Measurements from ENCODE around the gene GFPT2. TPM values are rescaled to one million over a fixed set of nuclear protein-coding genes. Genes with fewer than 3 reads are reported as not detected.

Gene GFPT2
- total RNA-seq, 1 donor from 2014 or later = 17.6 TPM

- Mint-ChIP-seq H3K36me3 (peaks cover 24% of the 10 kb centered on the region), H3K9me3 (no peaks in the 10 kb centered on the region), H3K27me3 (no peaks in the 10 kb centered on the region), H3K4me3 (no peak overlapping the region), H3K4me1 (ENCODE audit: unreplicated experiment) (peaks cover 41% of the 10 kb centered on the region), H3K27ac (no peak overlapping the region)
- DNase-seq (ENCODE audit: extremely low spot score, unreplicated experiment) = no peak
- TF ChIP-seq CTCF (conservative IDR thresholded peaks at IDR 0.05) = no peak
Observed at GRCh38 chr5:180289433-180289832, 63.7 kb downstream of the GFPT2 start.

DNA sequence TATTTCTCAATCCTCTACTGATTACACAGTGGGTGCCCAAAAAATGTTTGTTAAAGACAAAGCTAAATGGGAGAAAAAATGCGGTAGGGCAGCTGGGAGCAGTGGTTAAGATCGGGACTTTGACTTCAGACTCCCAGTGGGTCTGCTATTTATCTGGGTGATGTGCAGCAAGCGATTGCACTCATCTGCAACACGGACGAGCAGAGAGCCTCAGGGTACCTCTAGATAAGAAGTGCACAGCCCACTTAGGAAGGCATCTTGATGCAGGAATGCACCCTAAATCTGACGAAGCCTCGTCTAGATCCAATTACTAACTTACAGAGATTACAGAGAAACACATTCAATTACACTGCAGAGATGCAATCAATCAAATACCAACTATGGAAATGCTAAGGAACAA lies 65.3 kb downstream of the GFPT2 start:
- H3K4me1 Mint-ChIP-seq (ENCODE audit: unreplicated experiment) = peaks cover 36% of the 10 kb centered on the region
- H3K9me3 Mint-ChIP-seq = no peaks in the 10 kb centered on the region
- peak overlapping the region; percentile 27 for H3K4me3 Mint-ChIP-seq
- no peak overlapping the region for H3K27ac Mint-ChIP-seq
- no peak for TF ChIP-seq CTCF (conservative IDR thresholded peaks at IDR 0.05)
- no peak for DNase-seq (ENCODE audit: extremely low spot score, unreplicated experiment)
- H3K27me3 Mint-ChIP-seq = no peaks in the 10 kb centered on the region
- H3K36me3 Mint-ChIP-seq = peaks cover 27% of the 10 kb centered on the region

DNA sequence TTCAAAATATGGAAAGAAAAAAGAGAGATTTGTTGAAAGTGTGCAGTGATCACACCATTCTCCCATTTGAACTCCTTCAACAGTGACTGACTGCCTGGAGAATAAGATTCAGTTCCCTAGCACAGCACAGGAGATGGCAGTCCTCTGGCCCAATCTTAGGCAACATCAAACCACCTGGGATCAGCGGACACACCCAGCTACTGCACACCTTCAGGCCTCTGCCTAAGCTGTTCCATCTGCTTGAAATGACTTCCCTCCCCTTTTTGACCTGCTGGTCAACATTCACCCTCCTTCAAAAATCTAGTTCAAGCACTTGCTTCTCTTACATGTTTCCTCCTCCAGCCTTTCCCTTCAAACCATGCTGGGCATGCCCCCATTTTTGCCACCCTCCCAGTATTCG lies 65.7 kb downstream of the GFPT2 start:
- H3K4me3 Mint-ChIP-seq = no peak overlapping the region
- no peak for TF ChIP-seq CTCF (conservative IDR thresholded peaks at IDR 0.05)
- peaks cover 30% of the 10 kb centered on the region for H3K36me3 Mint-ChIP-seq
- no peak overlapping the region for H3K27ac Mint-ChIP-seq
- H3K4me1 Mint-ChIP-seq (ENCODE audit: unreplicated experiment) = peaks cover 36% of the 10 kb centered on the region
- H3K27me3 Mint-ChIP-seq = no peaks in the 10 kb centered on the region
- no peaks in the 10 kb centered on the region for H3K9me3 Mint-ChIP-seq
- no peak for DNase-seq (ENCODE audit: extremely low spot score, unreplicated experiment)

DNA sequence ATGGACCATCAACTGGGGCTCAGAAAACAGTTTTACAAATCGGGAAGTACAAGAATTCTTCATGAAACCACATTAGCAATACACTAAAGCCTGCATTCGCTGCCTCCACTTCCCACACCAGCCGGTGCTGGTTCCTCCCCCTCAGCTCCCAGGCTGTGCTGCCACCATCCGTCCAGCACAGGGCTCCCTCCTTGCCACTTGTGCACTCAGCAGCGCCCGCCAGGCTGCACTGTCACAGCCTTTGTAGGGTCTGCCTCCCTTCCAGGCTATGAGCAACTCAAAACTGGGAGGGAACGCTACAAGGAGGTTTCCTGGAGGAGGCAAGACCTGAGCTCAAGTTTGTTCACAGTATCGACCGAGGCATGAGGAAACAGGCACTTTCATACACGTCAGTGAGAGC lies 69.0 kb downstream of the GFPT2 start:
- H3K9me3 Mint-ChIP-seq = peaks cover 7% of the 10 kb centered on the region
- H3K36me3 Mint-ChIP-seq = peaks cover 44% of the 10 kb centered on the region

DNA sequence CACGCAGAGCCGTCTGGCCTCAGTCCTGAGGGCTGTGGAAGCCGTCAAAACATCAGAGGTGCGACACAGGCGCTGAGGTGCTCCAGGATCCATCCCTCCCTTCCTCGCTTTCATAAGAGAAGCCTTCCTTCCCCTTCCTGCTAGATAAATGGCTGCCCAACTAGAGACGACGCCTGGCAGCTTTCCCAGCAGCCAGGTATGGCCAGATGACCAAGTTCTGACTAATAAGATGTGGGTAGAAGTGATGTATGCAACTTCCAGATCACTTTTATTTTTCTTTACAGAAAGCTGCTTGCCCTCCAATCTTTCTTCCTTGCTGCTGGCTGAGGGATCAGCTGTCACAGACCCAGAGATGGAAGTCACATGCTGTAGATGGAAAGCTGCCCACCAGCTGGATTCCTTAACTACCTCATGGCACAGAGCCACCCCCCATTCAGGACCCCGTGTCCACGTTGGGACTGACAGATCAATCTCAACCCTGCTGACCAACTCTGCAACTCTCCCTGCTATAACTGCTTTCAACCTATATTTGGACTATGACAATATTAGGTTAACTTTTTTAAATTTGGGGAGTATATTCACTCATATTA lies 70.0 kb downstream of the GFPT2 start:
- Mint-ChIP-seq H3K4me1 (ENCODE audit: unreplicated experiment) (peaks cover 12% of the 10 kb centered on the region), H3K4me3 (no peak overlapping the region), H3K9me3 (peaks cover 7% of the 10 kb centered on the region), H3K36me3 (peaks cover 50% of the 10 kb centered on the region), H3K27ac (no peak overlapping the region), H3K27me3 (no peaks in the 10 kb centered on the region)
- no peak for DNase-seq (ENCODE audit: extremely low spot score, unreplicated experiment)
- no peak for TF ChIP-seq CTCF (conservative IDR thresholded peaks at IDR 0.05)

More for the DNA sequence above, 69.0 kb downstream of the GFPT2 start:
- Mint-ChIP-seq H3K4me1 (ENCODE audit: unreplicated experiment) (peaks cover 18% of the 10 kb centered on the region), H3K4me3 (no peak overlapping the region), H3K27ac (no peak overlapping the region), H3K27me3 (no peaks in the 10 kb centered on the region)
- no peak for DNase-seq (ENCODE audit: extremely low spot score, unreplicated experiment)
- TF ChIP-seq CTCF (conservative IDR thresholded peaks at IDR 0.05) = no peak

- no peak for DNase-seq (ENCODE audit: extremely low spot score, unreplicated experiment)
- peak overlapping the region; percentile 53 for H3K27ac Mint-ChIP-seq
- H3K36me3 Mint-ChIP-seq = peaks cover 59% of the 10 kb centered on the region
- TF ChIP-seq CTCF (conservative IDR thresholded peaks at IDR 0.05) = no peak
- no peaks in the 10 kb centered on the region for H3K27me3 Mint-ChIP-seq
- peaks cover 9% of the 10 kb centered on the region for H3K9me3 Mint-ChIP-seq
- H3K4me1 Mint-ChIP-seq (ENCODE audit: unreplicated experiment) = peaks cover 4% of the 10 kb centered on the region
- H3K4me3 Mint-ChIP-seq = no peak overlapping the region
Observed at GRCh38 chr5:180282281-180282680, 70.9 kb downstream of the GFPT2 start.

Data from type B pancreatic cell (in vitro differentiated cells).